ENCODE measurements around the gene CAPG.

DNA sequence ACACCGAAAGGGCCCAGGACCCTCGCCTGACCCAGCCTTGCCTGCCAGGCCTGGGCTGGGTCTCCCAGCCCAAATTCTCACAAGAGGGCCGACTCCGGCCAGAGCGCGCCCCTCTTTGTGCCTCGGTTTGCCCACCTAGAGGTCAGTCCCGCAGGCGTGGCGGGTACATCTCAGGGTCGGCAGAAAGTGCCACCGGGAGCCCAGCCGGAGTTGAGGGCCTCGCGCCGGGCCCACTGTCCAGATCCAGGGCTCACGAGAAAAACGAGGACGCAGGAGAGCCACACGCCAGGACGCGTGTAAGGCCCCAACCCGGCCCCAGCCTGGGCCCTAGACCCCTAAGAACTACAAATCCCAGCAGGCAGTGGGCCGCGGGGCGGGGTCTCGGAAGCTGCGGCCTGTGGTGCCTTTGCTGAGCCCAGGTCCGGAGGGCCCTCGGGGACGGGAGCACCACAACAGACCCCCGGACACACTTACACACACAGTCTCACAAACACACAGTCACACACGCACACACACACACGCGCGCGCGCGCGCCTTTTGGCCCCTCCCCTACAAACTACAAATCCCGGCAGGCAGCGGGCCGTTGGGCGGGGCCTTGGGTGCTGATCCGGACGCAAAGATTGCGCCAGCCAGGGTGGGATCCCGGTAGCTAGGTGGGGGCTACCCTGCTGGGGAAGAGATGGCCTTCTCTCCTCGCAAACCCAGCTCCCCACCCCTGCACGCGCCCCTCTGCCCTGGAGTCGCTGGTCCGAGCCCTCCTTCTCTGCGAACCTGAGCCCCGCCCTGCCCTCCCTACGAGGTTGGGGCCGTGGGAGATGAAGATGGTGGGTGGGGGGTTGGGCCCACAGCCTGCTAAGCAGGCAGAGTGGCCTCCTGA, 8.2 kb upstream of the CAPG start, which contains the start of gene SH2D6:
- TF ChIP-seq CTCF (IDR thresholded peaks at IDR 0.05) = peak in 1 of 6 experiments; percentile 10
- TF ChIP-seq EP300 (IDR thresholded peaks at IDR 0.05) = no peak
- peak in 2 of 4 donors; percentile 49 to 80 for TF ChIP-seq POLR2A (IDR thresholded peaks at IDR 0.05)
- peak; percentile 59 to 66 for TF ChIP-seq POLR2AphosphoS5 (IDR thresholded peaks at IDR 0.05)

Data from upper lobe of left lung (tissue), 4 donors.